IMR-90 (cell line): Measurements from ENCODE around the gene TMEM238. TPM values are rescaled to one million over a fixed set of nuclear protein-coding genes. Genes with fewer than 3 reads are reported as not detected.

Experiments used
- ATAC-seq: fragments of 200-7000 bp; cut with Tn5 transposase; 2 replicates; pipeline ENCODE4 v1.9.1; 2020; ENCODE audit warnings: low read depth, mild to moderate bottlenecking, moderate library complexity
- BruUV-seq: library from RNA; stranded (reverse); fragments of 400-500 nt; replicated peaks from 2 replicates; lab custom pipeline; 2021; lab: Mats Ljungman, UMichigan
- CTCF ChIA-PET: fragments of 300-600 bp; formaldehyde crosslinking; extraction: SDS; loops from one replicate; lab custom pipeline; 2021; ENCODE audit warnings: antibody characterized with exemption; lab: Yijun Ruan, JAX
- POLR2A ChIA-PET: fragments of 300-600 bp; sonication (Branson Sonifier 250); formaldehyde crosslinking; loops from one replicate; lab custom pipeline; 2022; ENCODE audit warnings: antibody characterized with exemption; ENCODE audit not compliant: unreplicated experiment; lab: Charles Lee
- DNase-seq: peaks from one replicate; pipeline ENCODE4 v3.0.0; 2013
- H2AFZ ChIP-seq: replicated peaks from 2 replicates; pipeline ENCODE3; 2013; ENCODE audit warnings: low read length, mild to moderate bottlenecking; ENCODE audit not compliant: poor library complexity
- H2AK5ac ChIP-seq: 2 replicates; pipeline ENCODE4 v1.6.1; 2013; ENCODE audit warnings: low read depth, low read length, inconsistent platforms
- H2AK9ac ChIP-seq: replicated peaks from 2 replicates; pipeline ENCODE3; 2013; ENCODE audit warnings: mild to moderate bottlenecking, low read depth, low read length, moderate library complexity; ENCODE audit not compliant: poor library complexity
- H2BK120ac ChIP-seq: 2 replicates; pipeline ENCODE4 v1.6.1; 2013; ENCODE audit warnings: low read depth, low read length, inconsistent platforms
- H2BK15ac ChIP-seq: 3 replicates; pipeline ENCODE4 v1.6.1; 2013; ENCODE audit warnings: low read depth, low read length, inconsistent platforms
- H2BK20ac ChIP-seq: 2 replicates; pipeline ENCODE4 v1.6.1; 2013; ENCODE audit warnings: low read depth, mild to moderate bottlenecking, inconsistent platforms, low read length, moderate library complexity
- H2BK5ac ChIP-seq: 2 replicates; pipeline ENCODE4 v1.6.1; 2013; ENCODE audit warnings: mild to moderate bottlenecking, low read depth, low read length, inconsistent platforms; ENCODE audit not compliant: poor library complexity, severe bottlenecking
- H3K14ac ChIP-seq: replicated peaks from 2 replicates; pipeline ENCODE4 v1.6.1; 2013; ENCODE audit warnings: low read depth, low read length, inconsistent platforms
- H3K18ac ChIP-seq: 2 replicates; pipeline ENCODE4 v1.6.1; 2013; ENCODE audit warnings: low read depth, low read length, control low read depth
- H3K23ac ChIP-seq: 2 replicates; pipeline ENCODE4 v1.6.1; 2013; ENCODE audit warnings: low read depth, low read length, inconsistent platforms
- H3K27ac ChIP-seq: 2 replicates; pipeline ENCODE4 v1.5.1; 2013; ENCODE audit warnings: mild to moderate bottlenecking, control low read depth, low read length; ENCODE audit not compliant: insufficient read depth
- H3K27me3 ChIP-seq: 2 replicates; pipeline ENCODE4 v1.6.1; 2013; ENCODE audit warnings: low read length; ENCODE audit not compliant: control insufficient read depth, insufficient read depth
- H3K36me3 ChIP-seq: 2 replicates; pipeline ENCODE4 v1.6.1; 2013; ENCODE audit warnings: low read length, mixed read lengths; ENCODE audit not compliant: control insufficient read depth, insufficient read depth
- H3K4ac ChIP-seq: 2 replicates; pipeline ENCODE4 v1.6.1; 2013; ENCODE audit warnings: low read depth, low read length, inconsistent platforms
- H3K4me1 ChIP-seq: 2 replicates; pipeline ENCODE4 v1.6.1; 2013; ENCODE audit warnings: low read length, mixed read lengths; ENCODE audit not compliant: control insufficient read depth, insufficient read depth
- H3K4me2 ChIP-seq: 2 replicates; pipeline ENCODE4 v1.6.1; 2013; ENCODE audit warnings: low read depth, mild to moderate bottlenecking, control low read depth, low read length, moderate library complexity
- H3K4me3 ChIP-seq: 2 replicates; pipeline ENCODE4 v1.5.1; 2013; ENCODE audit warnings: low read depth, mild to moderate bottlenecking, control low read depth, low read length, moderate library complexity; ENCODE audit not compliant: insufficient read depth
- H3K56ac ChIP-seq: 2 replicates; pipeline ENCODE4 v1.6.1; 2013; ENCODE audit warnings: low read length, inconsistent platforms; ENCODE audit not compliant: insufficient read depth; ENCODE audit errors: extremely low read depth
- H3K79me1 ChIP-seq, 2 experiments: 2 replicates each; pipeline ENCODE4 v1.6.1; 2013; ENCODE audit warnings: low read length in 2 of 2, inconsistent platforms in 1 of 2, low read depth in 1 of 2
- H3K9ac ChIP-seq: 2 replicates; pipeline ENCODE4 v1.6.1; 2013; ENCODE audit warnings: low read depth, low read length, control low read depth
- H3K9me1 ChIP-seq: 2 replicates; pipeline ENCODE4 v1.6.1; 2013; ENCODE audit warnings: low read length, inconsistent platforms; ENCODE audit not compliant: insufficient read depth
- H3K9me3 ChIP-seq: 2 replicates; pipeline ENCODE4 v1.6.1; 2013; ENCODE audit warnings: low read length; ENCODE audit not compliant: control insufficient read depth, insufficient read depth
- H4K20me1 ChIP-seq: 2 replicates; pipeline ENCODE4 v1.6.1; 2013; ENCODE audit warnings: low read length, inconsistent platforms; ENCODE audit not compliant: insufficient read depth
- H4K5ac ChIP-seq: 2 replicates; pipeline ENCODE4 v1.6.1; 2013; ENCODE audit warnings: mild to moderate bottlenecking, low read depth, low read length, control low read depth
- H4K8ac ChIP-seq, 2 experiments: 2 replicates each; pipeline ENCODE4 v1.6.1; 2013; ENCODE audit warnings: low read depth in 2 of 2, low read length in 2 of 2, control low read depth in 1 of 2, inconsistent platforms in 1 of 2
- H4K91ac ChIP-seq: 2 replicates; pipeline ENCODE4 v1.6.1; 2013; ENCODE audit warnings: low read depth, low read length, inconsistent platforms; ENCODE audit not compliant: insufficient read depth
- BHLHE40 ChIP-seq: fragments of 150-350 bp; IDR thresholded peaks from 2 replicates; pipeline ENCODE4 v1.6.1; 2016; ENCODE audit warnings: mild to moderate bottlenecking, low read depth, low read length
- CEBPB ChIP-seq: IDR thresholded peaks from 2 replicates; pipeline ENCODE4 v1.6.1; 2012; ENCODE audit warnings: low read depth, low read length, improper control_type of control experiment
- FOS ChIP-seq: fragments of 150-350 bp; IDR thresholded peaks from 2 replicates; pipeline ENCODE4 v1.6.1; 2016; ENCODE audit warnings: low read depth, low read length
- MAFK ChIP-seq: IDR thresholded peaks from 2 replicates; pipeline ENCODE4 v1.6.1; 2012; ENCODE audit warnings: low read depth, low read length, improper control_type of control experiment
- MXI1 ChIP-seq: IDR thresholded peaks from 2 replicates; pipeline ENCODE4 v1.6.1; 2012; ENCODE audit warnings: low read depth, mild to moderate bottlenecking, low read length, moderate library complexity, borderline replicate concordance
- NFE2L2 ChIP-seq: fragments of 150-350 bp; IDR thresholded peaks from 2 replicates; pipeline ENCODE4 v1.6.1; 2016; ENCODE audit warnings: low read depth, mild to moderate bottlenecking, low read length
- RAD21 ChIP-seq: IDR thresholded peaks from 2 replicates; pipeline ENCODE4 v1.6.1; 2012; ENCODE audit warnings: low read length, improper control_type of control experiment
- RCOR1 ChIP-seq: IDR thresholded peaks from 2 replicates; pipeline ENCODE4 v1.6.1; 2012; ENCODE audit warnings: mild to moderate bottlenecking, low read length, improper control_type of control experiment; ENCODE audit not compliant: insufficient replicate concordance
- RFX5 ChIP-seq: IDR thresholded peaks from 2 replicates; pipeline ENCODE4 v1.8.0; 2012; ENCODE audit warnings: low read depth, mild to moderate bottlenecking, low read length, moderate library complexity
- SMC3 ChIP-seq: fragments of 150-350 bp; IDR thresholded peaks from 2 replicates; pipeline ENCODE4 v1.6.1; 2016; ENCODE audit warnings: low read depth, mild to moderate bottlenecking, antibody characterized with exemption, low read length, moderate library complexity
- WGBS, 2 experiments: methylation state at CpG; one replicate each; pipeline versions ENCODE4 v1.1.5 to v1.1.7; 2013; ENCODE audit warnings: missing lambda C conversion rate in 2 of 2; ENCODE audit not compliant: insufficient read length in 1 of 2; ENCODE audit errors: extremely low coverage in 2 of 2; 5-methylcytosine and 5-hydroxymethylcytosine counted together
- dilution Hi-C: fragments of 300-500 bp; cut with HindIII; formaldehyde crosslinking; loops from one replicate; pipeline ENCODE4 v1.14.3; 2018; ENCODE audit warnings: low sequenced_read_pairs; ENCODE audit not compliant: unreplicated experiment
- in situ Hi-C: fragments of 300-500 bp; cut with MboI; formaldehyde crosslinking; loops from 3 replicates; pipeline ENCODE4 v1.14.3; 2019; ENCODE audit warnings: low sequenced_read_pairs, inconsistent platforms, mixed read lengths
- intact Hi-C: fragments of 100-400 bp; cut with micrococcal nuclease; formaldehyde crosslinking; loops from 2 replicates; pipeline ENCODE4 v1.10.0; 2022
- polyA plus RNA-seq, 3 experiments: library from polyadenylated mRNA; depleted of rRNA; stranded (reverse); fragments of >200 nt; gene quantifications; 2 replicates each; pipeline ENCODE4 v1.2.3, GENCODE V29; 2012; ENCODE audit warnings: low replicate concordance in 1 of 3
- total RNA-seq: library from RNA; depleted of rRNA; stranded (reverse); fragments of >200 nt; gene quantifications from 2 replicates; pipeline ENCODE4 v1.2.3, GENCODE V29; 2012
- TF ChIP-seq, protein P1 (sequence below): fragments of 150-350 bp; IDR thresholded peaks from 2 replicates; pipeline ENCODE4 v1.6.1; 2017; ENCODE audit warnings: mild to moderate bottlenecking, antibody characterized with exemption, low read length, low read depth
- TF ChIP-seq, protein P2 (sequence below): conservative IDR thresholded peaks from 2 replicates; pipeline ENCODE4 v1.5.1; 2012; ENCODE audit warnings: mild to moderate bottlenecking, low read depth, low read length, improper control_type of control experiment
- TF ChIP-seq, protein P3 (sequence below): fragments of 150-350 bp; IDR thresholded peaks from 2 replicates; pipeline ENCODE4 v1.6.1; 2016; ENCODE audit warnings: low read depth, mild to moderate bottlenecking, low read length, moderate library complexity, borderline replicate concordance

The TMEM238 gene
- total and polyA plus RNA-seq, 2 of the 4 experiments (the other 2 are of a cell fraction): not detected

- peak overlapping the region; percentile 96 for H3K23ac ChIP-seq
- DNase-seq: peak; percentile 99
- peak overlapping the region; percentile 100 for H4K8ac ChIP-seq
- peaks cover 20% of the 10 kb centered on the region for H3K36me3 ChIP-seq
- peak overlapping the region; percentile 63 for H3K9ac ChIP-seq
- H2BK15ac ChIP-seq: peak overlapping the region; percentile 100
- no peaks in the 10 kb centered on the region for H3K27me3 ChIP-seq
- peak overlapping the region; percentile 100 for H2AK9ac ChIP-seq
- H2BK20ac ChIP-seq: peak overlapping the region; percentile 83
- dilution Hi-C loops (no loop called here), in situ Hi-C loops (no loop called here), intact Hi-C loops (loop anchor here (5.0 kb wide), 1 partner anchor 94 kb away; no protein-coding TSS in a partner anchor)
- H4K20me1 ChIP-seq: peaks cover 37% of the 10 kb centered on the region
- H2BK120ac ChIP-seq: peak overlapping the region; percentile 98
- no TSS peak for BruUV-seq
- ChIA-PET POLR2A (interaction anchor here (0.5 to 1.4 kb wide), 6 partner anchors 10 to 248 kb away, joined by 3 to 9 read pairs (median 4); no protein-coding TSS in a partner anchor), CTCF (no interaction called here)
- peak overlapping the region; percentile 99 for H3K14ac ChIP-seq
- peaks cover 5 to 32% of the 10 kb centered on the region in 2 experiments; a peak in 3 of 4 replicates for H3K79me1 ChIP-seq
- H3K4me2 ChIP-seq: peak overlapping the region; percentile 87
- H3K27ac ChIP-seq: peak overlapping the region; percentile 94
- peak overlapping the region; percentile 99 for H4K5ac ChIP-seq
- peak overlapping the region; percentile 64 for H3K4me3 ChIP-seq
- peaks cover 19% of the 10 kb centered on the region for H3K9me1 ChIP-seq
- ATAC-seq: peak; percentile 92
- peak overlapping the region; percentile 96 for H3K18ac ChIP-seq
- H2AFZ ChIP-seq: peak overlapping the region; percentile 96
- peak overlapping the region; percentile 95 for H3K56ac ChIP-seq
- peak overlapping the region; percentile 100 for H3K4ac ChIP-seq
- WGBS, 2 experiments: 0% methylated on average over 36 of the region's 72 CpGs; no CpG with 5 or more reads in 1 of the 2 experiments
- peak overlapping the region; percentile 99 for H2AK5ac ChIP-seq
- H4K91ac ChIP-seq: peak overlapping the region; percentile 100
- peak overlapping the region; percentile 94 for H2BK5ac ChIP-seq
- peaks cover 17% of the 10 kb centered on the region for H3K4me1 ChIP-seq
- no peaks in the 10 kb centered on the region for H3K9me3 ChIP-seq
- no peak for TF ChIP-seq FOS
- no peak for TF ChIP-seq RFX5
- TF ChIP-seq MAFK: no peak
- TF ChIP-seq CEBPB: no peak
- no peak for TF ChIP-seq RAD21
- TF ChIP-seq, protein P1, sequence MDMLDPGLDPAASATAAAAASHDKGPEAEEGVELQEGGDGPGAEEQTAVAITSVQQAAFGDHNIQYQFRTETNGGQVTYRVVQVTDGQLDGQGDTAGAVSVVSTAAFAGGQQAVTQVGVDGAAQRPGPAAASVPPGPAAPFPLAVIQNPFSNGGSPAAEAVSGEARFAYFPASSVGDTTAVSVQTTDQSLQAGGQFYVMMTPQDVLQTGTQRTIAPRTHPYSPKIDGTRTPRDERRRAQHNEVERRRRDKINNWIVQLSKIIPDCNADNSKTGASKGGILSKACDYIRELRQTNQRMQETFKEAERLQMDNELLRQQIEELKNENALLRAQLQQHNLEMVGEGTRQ: peak; percentile 97
- TF ChIP-seq, protein P2, sequence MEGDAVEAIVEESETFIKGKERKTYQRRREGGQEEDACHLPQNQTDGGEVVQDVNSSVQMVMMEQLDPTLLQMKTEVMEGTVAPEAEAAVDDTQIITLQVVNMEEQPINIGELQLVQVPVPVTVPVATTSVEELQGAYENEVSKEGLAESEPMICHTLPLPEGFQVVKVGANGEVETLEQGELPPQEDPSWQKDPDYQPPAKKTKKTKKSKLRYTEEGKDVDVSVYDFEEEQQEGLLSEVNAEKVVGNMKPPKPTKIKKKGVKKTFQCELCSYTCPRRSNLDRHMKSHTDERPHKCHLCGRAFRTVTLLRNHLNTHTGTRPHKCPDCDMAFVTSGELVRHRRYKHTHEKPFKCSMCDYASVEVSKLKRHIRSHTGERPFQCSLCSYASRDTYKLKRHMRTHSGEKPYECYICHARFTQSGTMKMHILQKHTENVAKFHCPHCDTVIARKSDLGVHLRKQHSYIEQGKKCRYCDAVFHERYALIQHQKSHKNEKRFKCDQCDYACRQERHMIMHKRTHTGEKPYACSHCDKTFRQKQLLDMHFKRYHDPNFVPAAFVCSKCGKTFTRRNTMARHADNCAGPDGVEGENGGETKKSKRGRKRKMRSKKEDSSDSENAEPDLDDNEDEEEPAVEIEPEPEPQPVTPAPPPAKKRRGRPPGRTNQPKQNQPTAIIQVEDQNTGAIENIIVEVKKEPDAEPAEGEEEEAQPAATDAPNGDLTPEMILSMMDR: 0 out of 2 replicates have a peak, but pooled peaks have one; percentile 3
- no peak for TF ChIP-seq SMC3
- peak; percentile 97 for TF ChIP-seq BHLHE40
- no peak for TF ChIP-seq RCOR1
- TF ChIP-seq MXI1: peak; percentile 67; the same call in 1 of the 2 replicates
- no peak for TF ChIP-seq NFE2L2
- TF ChIP-seq, protein P3, sequence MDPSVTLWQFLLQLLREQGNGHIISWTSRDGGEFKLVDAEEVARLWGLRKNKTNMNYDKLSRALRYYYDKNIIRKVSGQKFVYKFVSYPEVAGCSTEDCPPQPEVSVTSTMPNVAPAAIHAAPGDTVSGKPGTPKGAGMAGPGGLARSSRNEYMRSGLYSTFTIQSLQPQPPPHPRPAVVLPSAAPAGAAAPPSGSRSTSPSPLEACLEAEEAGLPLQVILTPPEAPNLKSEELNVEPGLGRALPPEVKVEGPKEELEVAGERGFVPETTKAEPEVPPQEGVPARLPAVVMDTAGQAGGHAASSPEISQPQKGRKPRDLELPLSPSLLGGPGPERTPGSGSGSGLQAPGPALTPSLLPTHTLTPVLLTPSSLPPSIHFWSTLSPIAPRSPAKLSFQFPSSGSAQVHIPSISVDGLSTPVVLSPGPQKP: no peak
Measured at GRCh38 chr19:55407800-55408532, 23.9 kb upstream of the TMEM238 start.
